Neural progenitor cell (in vitro differentiated cells): ENCODE data around the gene RGS3.

Experiments used
- CTCF ChIP-seq: fragments of 200-600 bp; sonication (generic); IDR thresholded peaks from 2 replicates; pipeline ENCODE4 v1.5.1; 2017; ENCODE audit warnings: antibody characterized with exemption, mild to moderate bottlenecking
- EZH2 ChIP-seq: fragments of 200-600 bp; sonication (generic); IDR thresholded peaks from 2 replicates; pipeline ENCODE4 v1.6.1; 2017; ENCODE audit warnings: antibody characterized with exemption, mild to moderate bottlenecking, moderate library complexity

- TF ChIP-seq CTCF (no peak), EZH2 (no peak)
These were observed 7.6 kb downstream of the RGS3 start for GRCh38 chr9:113471143-113471542.
